Transverse colon (tissue), 4 donors: ENCODE data around the gene TMEM170B.

ENCODE experiments used
- CTCF ChIP-seq, 5 experiments: fragments of 200-600 bp in 3 of 5; fragments of 450-650 bp in 2 of 5; sonication (generic) in 3 of 5; IDR thresholded peaks; 1 replicate in 2 of 5; 2 replicates in 3 of 5; pipeline ENCODE4 v1.5.1; 2016 to 2017; ENCODE audit warnings: antibody characterized with exemption in 5 of 5, inconsistent platforms in 3 of 5, mild to moderate bottlenecking in 2 of 5, moderate library complexity in 1 of 5
- EP300 ChIP-seq: sonication (generic); formaldehyde crosslinking; IDR thresholded peaks from one replicate; pipeline ENCODE4 v1.6.1; 2017; ENCODE audit warnings: antibody characterized with exemption, low read depth
- POLR2A ChIP-seq: fragments of 450-650 bp; IDR thresholded peaks from one replicate; pipeline ENCODE4 v1.6.1; 2016; ENCODE audit warnings: antibody characterized with exemption, mild to moderate bottlenecking, moderate library complexity
- POLR2AphosphoS5 ChIP-seq, 3 donors: sonication (generic); formaldehyde crosslinking; IDR thresholded peaks; one replicate each; pipeline ENCODE4 v1.6.1; 2016; ENCODE audit warnings: antibody characterized with exemption in 3 of 3

GRCh38 chr6:11543919-11544518 lies 6.5 kb downstream of the TMEM170B start:
- no peak for TF ChIP-seq POLR2A
- no peak for TF ChIP-seq POLR2AphosphoS5 (IDR thresholded peaks at IDR 0.05)
- TF ChIP-seq CTCF (IDR thresholded peaks at IDR 0.05): no peak
- TF ChIP-seq EP300: no peak
